Nephron (organoid): ENCODE data around the gene PRMT6.
"Not testable (repeated sequence)": the region's sequence is repeated elsewhere in the genome, so short reads cannot be mapped to it uniquely, and the experiment has no call there.

Experiments used
- H3K27ac Mint-ChIP-seq, 3 experiments: 2 replicates each; pipeline ENCODE4 v1.8.0; 2020; ENCODE audit warnings: mixed read lengths in 3 of 3, mild to moderate bottlenecking in 2 of 3, moderate library complexity in 1 of 3
- H3K27me3 Mint-ChIP-seq: 2 replicates; pipeline ENCODE4 v1.8.0; 2021; ENCODE audit warnings: low read depth, mild to moderate bottlenecking, moderate library complexity, mixed read lengths
- H3K36me3 Mint-ChIP-seq: 2 replicates; pipeline ENCODE4 v1.8.0; 2020; ENCODE audit warnings: low read depth, mixed read lengths
- H3K4me1 Mint-ChIP-seq: 2 replicates; pipeline ENCODE4 v1.8.0; 2020; ENCODE audit warnings: mixed read lengths
- H3K4me3 Mint-ChIP-seq, 3 experiments: 2 replicates each; pipeline ENCODE4 v1.8.0; 2020; ENCODE audit warnings: mild to moderate bottlenecking in 3 of 3, mixed read lengths in 3 of 3, moderate library complexity in 2 of 3
- H3K9me3 Mint-ChIP-seq: 2 replicates; pipeline ENCODE4 v1.8.0; 2020; ENCODE audit warnings: mixed read lengths
- TF ChIP-seq, protein P1 (sequence below), 3 experiments: fragments of 200-600 bp; sonication (generic); IDR thresholded peaks; one replicate each; pipeline ENCODE4 v1.5.0; 2021; ENCODE audit warnings: antibody characterized with exemption in 3 of 3; ENCODE audit not compliant: unreplicated experiment in 3 of 3

The PRMT6 gene

DNA sequence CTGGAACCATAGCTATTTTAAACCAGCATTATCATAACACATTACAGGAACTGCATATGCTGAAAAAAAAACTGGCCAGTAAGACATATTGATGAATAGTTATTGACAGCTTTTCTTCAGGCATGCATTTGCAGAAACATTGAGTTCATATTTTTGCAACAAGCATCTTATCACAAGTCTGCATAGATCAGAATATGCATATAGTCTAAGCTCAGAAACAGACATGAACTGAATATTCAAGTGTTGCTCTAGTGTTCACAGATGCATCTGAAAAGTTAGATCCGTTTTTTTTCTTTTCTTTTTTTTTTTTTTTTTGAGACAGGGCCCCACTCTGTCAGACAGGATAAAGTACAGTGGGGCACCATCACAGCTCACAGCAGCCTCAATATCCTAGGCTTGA is 22.8 kb downstream of the PRMT6 start:
- Mint-ChIP-seq H3K27ac (no peak overlapping the region), H3K36me3 (no peaks in the 10 kb centered on the region), H3K9me3 (peaks cover 5% of the 10 kb centered on the region), H3K4me1 (no peaks in the 10 kb centered on the region), H3K27me3 (no peaks in the 10 kb centered on the region), H3K4me3 (no peak overlapping the region)
- TF ChIP-seq, protein P1, sequence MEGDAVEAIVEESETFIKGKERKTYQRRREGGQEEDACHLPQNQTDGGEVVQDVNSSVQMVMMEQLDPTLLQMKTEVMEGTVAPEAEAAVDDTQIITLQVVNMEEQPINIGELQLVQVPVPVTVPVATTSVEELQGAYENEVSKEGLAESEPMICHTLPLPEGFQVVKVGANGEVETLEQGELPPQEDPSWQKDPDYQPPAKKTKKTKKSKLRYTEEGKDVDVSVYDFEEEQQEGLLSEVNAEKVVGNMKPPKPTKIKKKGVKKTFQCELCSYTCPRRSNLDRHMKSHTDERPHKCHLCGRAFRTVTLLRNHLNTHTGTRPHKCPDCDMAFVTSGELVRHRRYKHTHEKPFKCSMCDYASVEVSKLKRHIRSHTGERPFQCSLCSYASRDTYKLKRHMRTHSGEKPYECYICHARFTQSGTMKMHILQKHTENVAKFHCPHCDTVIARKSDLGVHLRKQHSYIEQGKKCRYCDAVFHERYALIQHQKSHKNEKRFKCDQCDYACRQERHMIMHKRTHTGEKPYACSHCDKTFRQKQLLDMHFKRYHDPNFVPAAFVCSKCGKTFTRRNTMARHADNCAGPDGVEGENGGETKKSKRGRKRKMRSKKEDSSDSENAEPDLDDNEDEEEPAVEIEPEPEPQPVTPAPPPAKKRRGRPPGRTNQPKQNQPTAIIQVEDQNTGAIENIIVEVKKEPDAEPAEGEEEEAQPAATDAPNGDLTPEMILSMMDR (IDR thresholded peaks at IDR 0.05; ENCODE audit: unreplicated experiment in 3 of 3), result no peak

DNA sequence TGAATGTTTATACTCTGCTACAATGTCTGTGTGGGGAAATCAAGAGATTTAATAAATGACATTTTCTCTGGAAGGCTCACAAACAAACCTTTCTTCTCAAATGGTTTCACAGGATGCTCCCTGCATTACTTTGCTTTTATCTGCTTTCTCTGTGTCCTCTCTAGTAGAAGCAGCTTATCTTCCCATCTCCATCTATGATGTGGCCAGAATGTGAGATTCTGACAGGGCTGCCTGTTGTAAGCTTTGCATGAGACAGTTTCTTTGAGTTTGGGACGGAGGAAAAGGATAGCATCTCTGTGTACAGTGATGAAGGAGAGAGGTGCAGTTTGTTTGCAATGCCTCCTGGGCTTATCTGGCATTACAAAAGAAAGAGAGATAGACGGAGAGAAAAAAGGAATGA is 24.6 kb downstream of the PRMT6 start:
- Mint-ChIP-seq H3K4me1 (no peaks in the 10 kb centered on the region), H3K4me3 (no peak overlapping the region), H3K9me3 (peaks cover 8% of the 10 kb centered on the region), H3K27ac (no peak overlapping the region), H3K27me3 (no peaks in the 10 kb centered on the region), H3K36me3 (no peaks in the 10 kb centered on the region)
- TF ChIP-seq, protein P1 (IDR thresholded peaks at IDR 0.05; ENCODE audit: unreplicated experiment in 3 of 3), result no peak

DNA sequence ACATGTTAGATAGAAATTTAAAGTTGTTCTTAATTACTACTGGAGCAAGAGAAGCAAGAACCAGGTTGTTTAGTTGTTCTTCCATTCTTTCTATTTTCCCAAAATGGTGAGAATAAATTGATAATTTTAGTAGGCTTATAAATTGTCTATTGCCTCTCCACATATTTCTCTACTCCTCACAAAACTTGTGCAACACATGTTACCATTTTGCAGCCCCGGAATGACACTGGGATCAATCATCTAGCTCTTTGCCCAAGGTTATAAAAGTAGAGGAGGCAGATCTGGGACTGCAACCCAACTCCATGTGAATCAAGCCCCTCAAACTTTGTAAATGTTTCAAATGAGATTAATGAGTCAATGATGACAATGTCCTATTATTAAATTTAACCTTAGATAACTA is 34.9 kb downstream of the PRMT6 start:
- Mint-ChIP-seq H3K9me3 (no peaks in the 10 kb centered on the region), H3K27me3 (no peaks in the 10 kb centered on the region), H3K36me3 (no peaks in the 10 kb centered on the region), H3K27ac (no peak overlapping the region), H3K4me1 (no peaks in the 10 kb centered on the region), H3K4me3 (no peak overlapping the region)
- TF ChIP-seq, protein P1 (IDR thresholded peaks at IDR 0.05; ENCODE audit: unreplicated experiment in 3 of 3), result no peak

DNA sequence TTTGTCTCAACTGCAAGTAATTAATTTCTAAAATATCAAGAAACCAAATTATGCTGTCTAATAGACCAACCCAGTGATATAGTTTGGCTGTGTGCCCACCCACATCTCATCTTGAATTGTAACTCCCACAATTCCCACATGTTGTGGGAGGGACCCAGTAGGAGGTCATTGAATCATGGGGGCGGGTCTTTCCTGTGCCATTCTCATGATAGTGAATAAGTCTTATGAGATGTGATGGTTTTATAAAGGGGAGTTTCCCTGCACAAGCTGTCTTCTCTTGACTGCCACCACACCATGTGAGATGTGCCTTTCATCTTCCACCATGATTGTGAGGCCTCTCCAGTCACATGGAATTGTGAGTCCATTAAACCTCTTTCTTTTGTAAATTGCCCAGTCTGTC is 36.9 kb downstream of the PRMT6 start:
- H3K36me3 Mint-ChIP-seq, H3K4me1 Mint-ChIP-seq, H3K27me3 Mint-ChIP-seq, H3K27ac Mint-ChIP-seq, H3K4me3 Mint-ChIP-seq, H3K9me3 Mint-ChIP-seq: not testable (repeated sequence)

DNA sequence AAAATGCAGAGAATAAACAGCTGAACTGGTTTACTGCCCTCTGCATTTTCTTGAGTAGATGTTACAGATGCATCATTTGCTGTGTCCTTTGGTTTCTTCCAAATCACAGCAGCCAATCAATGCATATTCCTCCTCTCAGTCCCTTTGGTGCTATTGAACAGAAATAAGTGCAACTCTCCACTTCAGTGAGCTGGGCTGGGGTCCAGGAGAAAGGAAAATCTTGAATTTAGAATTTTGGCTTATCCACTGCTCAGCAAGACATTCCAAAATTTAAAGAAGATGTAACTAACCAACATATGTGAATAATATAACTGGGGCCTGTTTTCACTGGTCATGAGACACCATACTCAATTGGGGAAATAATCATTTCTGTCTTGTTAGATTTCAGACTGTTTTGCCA is 39.2 kb downstream of the PRMT6 start:
- no peaks in the 10 kb centered on the region for H3K9me3 Mint-ChIP-seq
- H3K4me3 Mint-ChIP-seq, result no peak overlapping the region
- H3K4me1 Mint-ChIP-seq, result no peaks in the 10 kb centered on the region
- H3K27ac Mint-ChIP-seq, result no peak overlapping the region
- no peaks in the 10 kb centered on the region for H3K36me3 Mint-ChIP-seq
- TF ChIP-seq, protein P1 (IDR thresholded peaks at IDR 0.05; ENCODE audit: unreplicated experiment in 3 of 3), result no peak
- H3K27me3 Mint-ChIP-seq, result no peaks in the 10 kb centered on the region

DNA sequence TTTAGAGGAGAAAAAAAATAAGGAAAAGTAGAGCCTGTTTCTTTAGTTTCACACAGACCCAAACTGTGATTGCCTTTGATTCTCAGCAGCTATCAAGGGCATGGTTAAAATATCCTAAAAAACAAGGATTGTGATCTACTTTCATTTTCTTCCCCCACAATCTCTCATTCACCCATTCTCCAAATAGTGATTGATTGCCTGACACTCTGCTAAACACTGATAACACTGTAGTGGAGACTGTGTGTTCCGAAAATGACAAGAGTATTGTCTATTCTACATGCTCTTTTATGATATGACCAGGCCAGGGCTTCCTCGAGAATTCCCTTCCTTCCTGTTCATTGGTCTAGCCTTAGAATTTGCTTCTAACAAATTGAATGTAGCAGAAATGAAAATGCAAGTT is 40.2 kb downstream of the PRMT6 start:
- TF ChIP-seq, protein P1 (IDR thresholded peaks at IDR 0.05; ENCODE audit: unreplicated experiment in 3 of 3), result no peak
- Mint-ChIP-seq H3K36me3 (no peaks in the 10 kb centered on the region), H3K9me3 (no peaks in the 10 kb centered on the region), H3K27ac (no peak overlapping the region), H3K4me1 (no peaks in the 10 kb centered on the region), H3K27me3 (no peaks in the 10 kb centered on the region), H3K4me3 (no peak overlapping the region)

DNA sequence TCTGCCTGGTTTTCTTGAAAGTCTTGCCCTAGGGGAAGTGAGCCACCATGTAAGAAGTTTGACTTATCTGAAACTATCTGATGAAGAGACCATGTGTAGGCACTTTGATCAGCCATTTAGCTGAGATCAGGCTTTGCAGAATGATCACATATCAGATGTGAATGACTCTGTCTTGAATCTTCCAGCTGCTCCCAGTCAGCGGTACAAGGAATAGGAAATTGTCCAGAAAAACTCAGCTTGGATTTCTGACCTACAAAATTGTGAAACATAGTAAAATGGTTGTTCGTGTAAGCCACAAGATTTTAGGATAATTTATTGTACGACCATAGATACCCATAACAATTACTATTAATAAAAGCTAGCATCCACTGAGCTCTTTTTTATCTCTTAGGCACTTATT is 42.5 kb downstream of the PRMT6 start:
- TF ChIP-seq, protein P1 (IDR thresholded peaks at IDR 0.05; ENCODE audit: unreplicated experiment in 3 of 3), result no peak
- Mint-ChIP-seq H3K9me3 (no peaks in the 10 kb centered on the region), H3K27ac (no peak overlapping the region), H3K4me3 (no peak overlapping the region), H3K36me3 (no peaks in the 10 kb centered on the region), H3K27me3 (no peaks in the 10 kb centered on the region), H3K4me1 (no peaks in the 10 kb centered on the region)
